ENCODE measurements around the gene HELZ. TPM values are rescaled to one million over a fixed set of nuclear protein-coding genes. Genes with fewer than 3 reads are reported as not detected.

The HELZ gene
- total and polyA plus RNA-seq, 2 donors (not counting 1 experiment from before 2014, with no cell fraction given) = 18.9 to 28.1 TPM

GRCh38 chr17:67217446-67217845 is 27.6 kb downstream of the HELZ start:
- Histone ChIP-seq H3K79me2 (ENCODE audit: control insufficient read depth, insufficient read depth, low read length) (peaks cover 8% of the 10 kb centered on the region), H2AFZ (ENCODE audit: low read length) (no peak overlapping the region), H3K36me3 (ENCODE audit: control insufficient read depth, insufficient read depth, low read length) (peaks cover 3% of the 10 kb centered on the region), H3K27me3 (ENCODE audit: control insufficient read depth, insufficient read depth, low read length) (no peaks in the 10 kb centered on the region), H3K4me2 (ENCODE audit: extremely low read depth, insufficient read depth, low read length) (no peak overlapping the region), H4K20me1 (ENCODE audit: control insufficient read depth, extremely low read depth, insufficient read depth, low read length) (no peaks in the 10 kb centered on the region), H3K9me3 (ENCODE audit: control insufficient read depth, insufficient read depth, low read depth, low read length) (no peaks in the 10 kb centered on the region), H3K9ac (ENCODE audit: insufficient read depth, low read length) (no peak overlapping the region), H3K27ac (ENCODE audit: insufficient read depth, low read length) (no peak overlapping the region), H3K4me1 (ENCODE audit: control insufficient read depth, extremely low read depth, insufficient read depth, low read length) (peaks cover 7% of the 10 kb centered on the region), H3K4me3 (replicated peaks in 1 of 4; ENCODE audit: control extremely low read depth in 1 of 4, insufficient read depth in 1 of 4, low read depth in 3 of 4, low read length in 4 of 4) (no peak overlapping the region)
- no peak for DNase-seq (ENCODE audit: low read depth in 2 of 2)
- TF ChIP-seq, protein P1, sequence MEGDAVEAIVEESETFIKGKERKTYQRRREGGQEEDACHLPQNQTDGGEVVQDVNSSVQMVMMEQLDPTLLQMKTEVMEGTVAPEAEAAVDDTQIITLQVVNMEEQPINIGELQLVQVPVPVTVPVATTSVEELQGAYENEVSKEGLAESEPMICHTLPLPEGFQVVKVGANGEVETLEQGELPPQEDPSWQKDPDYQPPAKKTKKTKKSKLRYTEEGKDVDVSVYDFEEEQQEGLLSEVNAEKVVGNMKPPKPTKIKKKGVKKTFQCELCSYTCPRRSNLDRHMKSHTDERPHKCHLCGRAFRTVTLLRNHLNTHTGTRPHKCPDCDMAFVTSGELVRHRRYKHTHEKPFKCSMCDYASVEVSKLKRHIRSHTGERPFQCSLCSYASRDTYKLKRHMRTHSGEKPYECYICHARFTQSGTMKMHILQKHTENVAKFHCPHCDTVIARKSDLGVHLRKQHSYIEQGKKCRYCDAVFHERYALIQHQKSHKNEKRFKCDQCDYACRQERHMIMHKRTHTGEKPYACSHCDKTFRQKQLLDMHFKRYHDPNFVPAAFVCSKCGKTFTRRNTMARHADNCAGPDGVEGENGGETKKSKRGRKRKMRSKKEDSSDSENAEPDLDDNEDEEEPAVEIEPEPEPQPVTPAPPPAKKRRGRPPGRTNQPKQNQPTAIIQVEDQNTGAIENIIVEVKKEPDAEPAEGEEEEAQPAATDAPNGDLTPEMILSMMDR (conservative IDR thresholded peaks at IDR 0.05 in 1 of 2, IDR thresholded peaks at IDR 0.05 in 1 of 2; ENCODE audit: low read depth in 1 of 2, low read length in 2 of 2) = no peak
- TF ChIP-seq EZH2 (IDR thresholded peaks at IDR 0.05; ENCODE audit: low read length, missing control alignments) = no peak

- H3K9ac ChIP-seq (ENCODE audit: insufficient read depth, low read length) = no peak overlapping the region
- no peak overlapping the region for H2AFZ ChIP-seq (ENCODE audit: low read length)
- H3K27ac ChIP-seq (ENCODE audit: insufficient read depth, low read length) = no peak overlapping the region
- TF ChIP-seq EZH2 (IDR thresholded peaks at IDR 0.05; ENCODE audit: low read length, missing control alignments) = no peak
- TF ChIP-seq, protein P1 (conservative IDR thresholded peaks at IDR 0.05 in 1 of 2, IDR thresholded peaks at IDR 0.05 in 1 of 2; ENCODE audit: low read depth in 1 of 2, low read length in 2 of 2) = no peak
- DNase-seq (ENCODE audit: low read depth in 2 of 2) = peak in 1 of 2 donors; percentile 29
- H3K27me3 ChIP-seq (ENCODE audit: control insufficient read depth, insufficient read depth, low read length) = no peaks in the 10 kb centered on the region
- H3K4me2 ChIP-seq (ENCODE audit: extremely low read depth, insufficient read depth, low read length) = no peak overlapping the region
- H3K79me2 ChIP-seq (ENCODE audit: control insufficient read depth, insufficient read depth, low read length) = peaks cover 8% of the 10 kb centered on the region
- peaks cover 9% of the 10 kb centered on the region for H3K4me1 ChIP-seq (ENCODE audit: control insufficient read depth, extremely low read depth, insufficient read depth, low read length)
- H4K20me1 ChIP-seq (ENCODE audit: control insufficient read depth, extremely low read depth, insufficient read depth, low read length) = no peaks in the 10 kb centered on the region
- no peaks in the 10 kb centered on the region for H3K9me3 ChIP-seq (ENCODE audit: control insufficient read depth, insufficient read depth, low read depth, low read length)
- no peak overlapping the region for H3K4me3 ChIP-seq (replicated peaks in 1 of 4; ENCODE audit: control extremely low read depth in 1 of 4, insufficient read depth in 1 of 4, low read depth in 3 of 4, low read length in 4 of 4)
- H3K36me3 ChIP-seq (ENCODE audit: control insufficient read depth, insufficient read depth, low read length) = peaks cover 3% of the 10 kb centered on the region
Measured at GRCh38 chr17:67216578-67217320, 28.2 kb downstream of the HELZ start.

DNA sequence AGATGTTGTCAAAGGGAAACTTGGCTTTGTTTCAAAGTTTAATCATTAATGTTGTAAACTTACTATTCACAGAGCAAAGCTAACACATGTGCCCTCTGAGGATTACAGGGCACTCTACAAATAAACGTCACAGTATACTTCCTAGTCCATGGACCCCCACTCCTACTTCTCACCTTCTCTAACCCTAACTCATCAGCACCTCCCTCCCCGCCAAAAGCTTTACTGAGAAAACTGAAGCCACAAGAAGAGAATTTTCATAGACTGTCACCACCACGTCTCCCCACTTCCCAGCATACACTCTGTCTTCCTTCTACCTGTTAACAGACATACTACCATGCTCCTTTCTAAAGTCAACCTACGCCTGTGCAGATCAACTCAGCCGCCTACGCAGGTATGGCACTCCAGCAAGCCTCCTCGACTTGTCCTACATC is 29.0 kb downstream of the HELZ start:
- peak in 1 of 2 donors; percentile 21 for DNase-seq (ENCODE audit: low read depth in 2 of 2)
- Histone ChIP-seq H3K27me3 (ENCODE audit: control insufficient read depth, insufficient read depth, low read length) (no peaks in the 10 kb centered on the region), H4K20me1 (ENCODE audit: control insufficient read depth, extremely low read depth, insufficient read depth, low read length) (no peaks in the 10 kb centered on the region), H3K27ac (ENCODE audit: insufficient read depth, low read length) (no peak overlapping the region), H2AFZ (ENCODE audit: low read length) (no peak overlapping the region), H3K9ac (ENCODE audit: insufficient read depth, low read length) (no peak overlapping the region), H3K9me3 (ENCODE audit: control insufficient read depth, insufficient read depth, low read depth, low read length) (no peaks in the 10 kb centered on the region), H3K36me3 (ENCODE audit: control insufficient read depth, insufficient read depth, low read length) (peaks cover 3% of the 10 kb centered on the region), H3K4me2 (ENCODE audit: extremely low read depth, insufficient read depth, low read length) (no peak overlapping the region), H3K4me1 (ENCODE audit: control insufficient read depth, extremely low read depth, insufficient read depth, low read length) (peaks cover 9% of the 10 kb centered on the region), H3K79me2 (ENCODE audit: control insufficient read depth, insufficient read depth, low read length) (peaks cover 8% of the 10 kb centered on the region), H3K4me3 (replicated peaks in 1 of 4; ENCODE audit: control extremely low read depth in 1 of 4, insufficient read depth in 1 of 4, low read depth in 3 of 4, low read length in 4 of 4) (no peak overlapping the region)
- TF ChIP-seq, protein P1 (conservative IDR thresholded peaks at IDR 0.05 in 1 of 2, IDR thresholded peaks at IDR 0.05 in 1 of 2; ENCODE audit: low read depth in 1 of 2, low read length in 2 of 2) = no peak
- TF ChIP-seq EZH2 (IDR thresholded peaks at IDR 0.05; ENCODE audit: low read length, missing control alignments) = no peak

Data from fibroblast of lung (primary cell).